Uterus (tissue), 2 donors: ENCODE results near the gene INAVA.

Source experiments
- POLR2A ChIP-seq, 2 donors: fragments of 450-650 bp; IDR thresholded peaks; one replicate each; pipeline ENCODE4 v1.6.1; 2016; ENCODE audit warnings: antibody characterized with exemption in 2 of 2, mild to moderate bottlenecking in 1 of 2, moderate library complexity in 1 of 2
- TF ChIP-seq, protein P1 (sequence below), 4 experiments: fragments of 200-600 bp in 2 of 4; fragments of 450-650 bp in 2 of 4; sonication (generic) in 2 of 4; IDR thresholded peaks; one replicate each; pipeline ENCODE4 v1.5.1; 2016 to 2019; ENCODE audit warnings: antibody characterized with exemption in 4 of 4, mild to moderate bottlenecking in 2 of 4, moderate library complexity in 1 of 4

DNA sequence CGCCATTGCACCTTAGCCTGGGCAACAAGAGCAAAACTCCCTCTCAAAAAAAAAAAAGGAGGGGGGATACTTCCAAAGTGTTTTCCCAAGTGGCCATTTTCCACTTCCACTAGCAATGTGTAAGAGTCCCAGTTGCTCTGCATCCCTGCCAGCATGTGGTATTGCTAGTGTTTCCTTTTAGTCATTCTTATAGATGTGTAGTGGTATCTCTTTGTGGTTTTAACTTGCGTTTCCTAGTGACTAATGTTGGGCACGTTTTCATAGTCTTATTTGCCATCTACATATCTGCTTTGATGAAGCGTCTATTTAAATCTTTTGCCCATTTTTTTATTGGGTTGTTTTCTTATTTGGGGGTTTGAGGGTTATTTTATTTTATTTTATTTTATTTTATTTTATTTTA, 31.1 kb downstream of the INAVA start:
- no peak for TF ChIP-seq POLR2A (IDR thresholded peaks at IDR 0.05)
- TF ChIP-seq, protein P1, sequence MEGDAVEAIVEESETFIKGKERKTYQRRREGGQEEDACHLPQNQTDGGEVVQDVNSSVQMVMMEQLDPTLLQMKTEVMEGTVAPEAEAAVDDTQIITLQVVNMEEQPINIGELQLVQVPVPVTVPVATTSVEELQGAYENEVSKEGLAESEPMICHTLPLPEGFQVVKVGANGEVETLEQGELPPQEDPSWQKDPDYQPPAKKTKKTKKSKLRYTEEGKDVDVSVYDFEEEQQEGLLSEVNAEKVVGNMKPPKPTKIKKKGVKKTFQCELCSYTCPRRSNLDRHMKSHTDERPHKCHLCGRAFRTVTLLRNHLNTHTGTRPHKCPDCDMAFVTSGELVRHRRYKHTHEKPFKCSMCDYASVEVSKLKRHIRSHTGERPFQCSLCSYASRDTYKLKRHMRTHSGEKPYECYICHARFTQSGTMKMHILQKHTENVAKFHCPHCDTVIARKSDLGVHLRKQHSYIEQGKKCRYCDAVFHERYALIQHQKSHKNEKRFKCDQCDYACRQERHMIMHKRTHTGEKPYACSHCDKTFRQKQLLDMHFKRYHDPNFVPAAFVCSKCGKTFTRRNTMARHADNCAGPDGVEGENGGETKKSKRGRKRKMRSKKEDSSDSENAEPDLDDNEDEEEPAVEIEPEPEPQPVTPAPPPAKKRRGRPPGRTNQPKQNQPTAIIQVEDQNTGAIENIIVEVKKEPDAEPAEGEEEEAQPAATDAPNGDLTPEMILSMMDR (IDR thresholded peaks at IDR 0.05), result no peak
